GM19467 (cell line): ENCODE measurements around the gene C5orf63.
A peak's percentile ranks its signal among the peaks of the same experiment; 100 is the strongest.
"Not testable (repeated sequence)": the region's sequence is repeated elsewhere in the genome, so short reads cannot be mapped to it uniquely, and the experiment has no call there.

Experiments
- ATAC-seq: cut with Tn5 transposase; IDR thresholded peaks from one replicate; pipeline ENCODE4 v1.9.1; 2021; ENCODE audit warnings: mild to moderate bottlenecking, moderate library complexity; ENCODE audit not compliant: unreplicated experiment

Gene C5orf63

GRCh38 chr5:127038550-127038949 is 34.8 kb downstream of the C5orf63 start:
- no peak for ATAC-seq

GRCh38 chr5:127031863-127032232 is 41.5 kb downstream of the C5orf63 start:
- no peak for ATAC-seq

- no peak for ATAC-seq
Measured at GRCh38 chr5:127031147-127031862, 42.0 kb downstream of the C5orf63 start.

- peak; percentile 91 for ATAC-seq
Measured at GRCh38 chr5:127030259-127031146, 42.8 kb downstream of the C5orf63 start, which contains the start of gene MARCHF3. TSS of gene MARCHF3 (minus strand) at chr5:127030558. CDS start at chr5:126918171, 112,387 bp downstream.

GRCh38 chr5:127029581-127030258 is 43.6 kb downstream of the C5orf63 start:
- peak; percentile 24 for ATAC-seq

GRCh38 chr5:127028822-127029457 is 44.4 kb downstream of the C5orf63 start:
- no peak for ATAC-seq

- no peak for ATAC-seq
Measured at GRCh38 chr5:127027539-127027938, 45.8 kb downstream of the C5orf63 start.

GRCh38 chr5:127026166-127026565 is 47.1 kb downstream of the C5orf63 start:
- no peak for ATAC-seq

GRCh38 chr5:127025467-127025866 is 47.8 kb downstream of the C5orf63 start:
- no peak for ATAC-seq

- ATAC-seq, result no peak
Measured at GRCh38 chr5:127024821-127025220, 48.5 kb downstream of the C5orf63 start.

- not testable (repeated sequence) for ATAC-seq
Measured at GRCh38 chr5:127023552-127024191, 49.6 kb downstream of the C5orf63 start.

GRCh38 chr5:127022846-127023245 is 50.5 kb downstream of the C5orf63 start:
- no peak for ATAC-seq

- ATAC-seq, result no peak
Measured at GRCh38 chr5:127019928-127020327, 53.4 kb downstream of the C5orf63 start.

GRCh38 chr5:127016722-127017121 is 56.6 kb downstream of the C5orf63 start:
- ATAC-seq, result not testable (repeated sequence)

- no peak for ATAC-seq
Measured at GRCh38 chr5:127015716-127016115, 57.6 kb downstream of the C5orf63 start.

- no peak for ATAC-seq
Measured at GRCh38 chr5:127014573-127014972, 58.7 kb downstream of the C5orf63 start.

- ATAC-seq, result no peak
Measured at GRCh38 chr5:127013407-127013806, 59.9 kb downstream of the C5orf63 start.

- no peak for ATAC-seq
Measured at GRCh38 chr5:127012916-127013315, 60.4 kb downstream of the C5orf63 start.

GRCh38 chr5:127011961-127012644 is 61.2 kb downstream of the C5orf63 start:
- peak; percentile 60 for ATAC-seq

- no peak for ATAC-seq
Measured at GRCh38 chr5:127011153-127011552, 62.1 kb downstream of the C5orf63 start.
